H1 (cell line): ENCODE data around the gene ZMYND15. TPM values are rescaled to one million over a fixed set of nuclear protein-coding genes. Genes with fewer than 3 reads are reported as not detected.

Experiments used
- CTCF ChIA-PET: fragments of 300-600 bp; sonication (Branson Sonifier 250); formaldehyde crosslinking; loops from one replicate; lab custom pipeline; 2021; ENCODE audit not compliant: partially characterized antibody; lab: Charles Lee
- POLR2A ChIA-PET: fragments of 300-600 bp; sonication (Branson Sonifier 250); formaldehyde crosslinking; loops from one replicate; lab custom pipeline; 2021; ENCODE audit warnings: inconsistent platforms; ENCODE audit not compliant: partially characterized antibody; lab: Charles Lee
- DNase-seq, 2 experiments: peaks; one replicate each; pipeline versions ENCODE4 v3.0.0 to v3.0.0-alpha.2; 2010 to 2022; ENCODE audit warnings: low spot score in 2 of 2, low read depth in 1 of 2, mixed read lengths in 1 of 2
- FAIRE-seq: peaks from 2 replicates; lab custom pipeline; 2011; peaks lifted over from hg19 to GRCh38; lab: Jason Lieb, UNC
- H2AFZ ChIP-seq: 2 replicates; pipeline ENCODE4 v1.8.1; 2012; ENCODE audit warnings: low read length, inconsistent platforms
- H2AK5ac ChIP-seq: 2 replicates; pipeline ENCODE4 v1.6.1; 2013; ENCODE audit warnings: low read depth, low read length
- H2BK120ac ChIP-seq: replicated peaks from 2 replicates; pipeline ENCODE3; 2013; ENCODE audit warnings: low read depth, low read length, inconsistent platforms
- H2BK12ac ChIP-seq: 2 replicates; pipeline ENCODE4 v1.6.1; 2013; ENCODE audit warnings: low read depth, low read length
- H2BK15ac ChIP-seq: 2 replicates; pipeline ENCODE4 v1.6.1; 2013; ENCODE audit warnings: low read length
- H2BK20ac ChIP-seq: 2 replicates; pipeline ENCODE4 v1.6.1; 2013; ENCODE audit warnings: low read length
- H2BK5ac ChIP-seq: 2 replicates; pipeline ENCODE4 v1.6.1; 2013; ENCODE audit warnings: low read depth, low read length
- H3K14ac ChIP-seq: 2 replicates; pipeline ENCODE4 v1.6.1; 2013; ENCODE audit warnings: inconsistent platforms; ENCODE audit not compliant: insufficient read length
- H3K18ac ChIP-seq: 2 replicates; pipeline ENCODE4 v1.6.1; 2013; ENCODE audit warnings: low read length; ENCODE audit errors: extremely low read depth
- H3K23ac ChIP-seq: 2 replicates; pipeline ENCODE4 v1.6.1; 2013; ENCODE audit warnings: inconsistent platforms; ENCODE audit not compliant: insufficient read length
- H3K23me2 ChIP-seq: 2 replicates; pipeline ENCODE4 v1.6.1; 2013; ENCODE audit warnings: low read depth, low read length
- H3K27ac ChIP-seq: 2 replicates; pipeline ENCODE4 v1.6.1; 2011; ENCODE audit warnings: low read depth, low read length, inconsistent platforms
- H3K27me3 ChIP-seq, 4 experiments: replicated peaks in 1 of 4; 1 replicate in 1 of 4; 2 replicates in 3 of 4; pipeline versions ENCODE4 v1.6.1 to v1.8.1; 2011 to 2013; ENCODE audit warnings: low read length in 3 of 4, mild to moderate bottlenecking in 3 of 4, inconsistent platforms in 2 of 4, mixed read lengths in 2 of 4, moderate library complexity in 1 of 4; ENCODE audit not compliant: control insufficient read depth in 3 of 4, insufficient read depth in 3 of 4; ENCODE audit errors: extremely low read depth in 1 of 4
- H3K36me3 ChIP-seq, 4 experiments: 2 replicates each; pipeline versions ENCODE4 v1.6.1 to v1.8.1; 2011 to 2013; ENCODE audit warnings: mild to moderate bottlenecking in 4 of 4, low read length in 3 of 4, moderate library complexity in 2 of 4, control low read depth in 1 of 4, inconsistent platforms in 1 of 4; ENCODE audit not compliant: insufficient read depth in 4 of 4, control insufficient read depth in 2 of 4
- H3K4ac ChIP-seq: replicated peaks from 2 replicates; pipeline ENCODE3; 2013; ENCODE audit warnings: low read length, low read depth, mixed read lengths, inconsistent platforms; ENCODE audit not compliant: insufficient read length
- H3K4me1 ChIP-seq, 4 experiments: replicated peaks in 1 of 4; 1 replicate in 1 of 4; 2 replicates in 3 of 4; pipeline versions ENCODE4 v1.6.1 to v1.8.1; 2011 to 2013; ENCODE audit warnings: low read length in 3 of 4, inconsistent platforms in 2 of 4, mixed read lengths in 1 of 4; ENCODE audit not compliant: insufficient read depth in 4 of 4, control insufficient read depth in 3 of 4
- H3K4me2 ChIP-seq, 2 experiments: 2 replicates each; pipeline versions ENCODE4 v1.6.1 to v1.8.1; 2011 to 2013; ENCODE audit warnings: low read depth in 2 of 2, low read length in 2 of 2, control low read depth in 1 of 2, inconsistent platforms in 1 of 2, mild to moderate bottlenecking in 1 of 2; ENCODE audit not compliant: insufficient read depth in 1 of 2
- H3K4me3 ChIP-seq, 4 experiments: fragments of 200-600, 300-600 bp in 1 of 4; sonication (generic), shearing (Covaris generic), sonication (Bioruptor Twin) in 1 of 4; 2 replicates each; pipeline versions ENCODE4 v1.5.1 to v1.8.1; 2011 to 2016; ENCODE audit warnings: low read length in 4 of 4, low read depth in 3 of 4, control low read depth in 2 of 4, inconsistent platforms in 2 of 4, mild to moderate bottlenecking in 2 of 4, mixed read lengths in 1 of 4, moderate library complexity in 1 of 4; ENCODE audit not compliant: insufficient read depth in 2 of 4; ENCODE audit errors: extremely low read depth in 1 of 4
- H3K56ac ChIP-seq: replicated peaks from 2 replicates; pipeline ENCODE3; 2013; ENCODE audit warnings: low read depth, mild to moderate bottlenecking, mixed read lengths, low read length, inconsistent platforms; ENCODE audit not compliant: insufficient read length
- H3K79me1 ChIP-seq: 2 replicates; pipeline ENCODE4 v1.6.1; 2013; ENCODE audit warnings: low read depth, low read length, control low read depth
- H3K79me2 ChIP-seq, 2 experiments: 2 replicates each; pipeline versions ENCODE4 v1.6.1 to v1.8.1; 2012 to 2013; ENCODE audit warnings: low read length in 2 of 2, mild to moderate bottlenecking in 2 of 2, inconsistent platforms in 1 of 2; ENCODE audit not compliant: insufficient read depth in 2 of 2, control insufficient read depth in 1 of 2
- H3K9ac ChIP-seq, 4 experiments: replicated peaks in 1 of 4; 1 replicate in 1 of 4; 2 replicates in 3 of 4; pipeline versions ENCODE4 v1.6.1 to v1.8.1; 2011 to 2013; ENCODE audit warnings: low read depth in 3 of 4, low read length in 3 of 4, control low read depth in 2 of 4, mild to moderate bottlenecking in 2 of 4, moderate library complexity in 2 of 4, inconsistent platforms in 1 of 4; ENCODE audit errors: extremely low read depth in 1 of 4
- H3K9me3 ChIP-seq, 2 experiments: 2 replicates each; pipeline versions ENCODE4 v1.6.1 to v1.8.1; 2012 to 2013; ENCODE audit warnings: mild to moderate bottlenecking in 2 of 2, moderate library complexity in 2 of 2, control low read depth in 1 of 2, inconsistent platforms in 1 of 2, low read depth in 1 of 2, low read length in 1 of 2, mixed read lengths in 1 of 2; ENCODE audit not compliant: insufficient read depth in 2 of 2
- H4K20me1 ChIP-seq, 2 experiments: replicated peaks in 1 of 2; 2 replicates each; pipeline versions ENCODE3 to v1.8.1; 2011 to 2013; ENCODE audit warnings: inconsistent platforms in 2 of 2, low read length in 2 of 2, mild to moderate bottlenecking in 1 of 2; ENCODE audit not compliant: insufficient read depth in 2 of 2, control insufficient read depth in 1 of 2
- H4K5ac ChIP-seq: 2 replicates; pipeline ENCODE4 v1.6.1; 2013; ENCODE audit warnings: low read length, low read depth, mixed read lengths, inconsistent platforms; ENCODE audit not compliant: insufficient read length
- H4K8ac ChIP-seq: 2 replicates; pipeline ENCODE4 v1.8.0; 2013; ENCODE audit warnings: mild to moderate bottlenecking, moderate library complexity, low read length, inconsistent platforms; ENCODE audit not compliant: insufficient read depth; ENCODE audit errors: extremely low read depth
- H4K91ac ChIP-seq: replicated peaks from 2 replicates; pipeline ENCODE3; 2013; ENCODE audit warnings: low read length, mixed read lengths, inconsistent platforms; ENCODE audit not compliant: insufficient read length
- CREB1 ChIP-seq: IDR thresholded peaks from 2 replicates; pipeline ENCODE4 v1.6.1; 2012; ENCODE audit warnings: inconsistent platforms
- MAX ChIP-seq: IDR thresholded peaks from 2 replicates; pipeline ENCODE4 v1.6.1; 2012; ENCODE audit warnings: inconsistent platforms
- POLR2A ChIP-seq, 2 experiments: IDR thresholded peaks; 1 replicate in 1 of 2; 2 replicates in 1 of 2; pipeline ENCODE4 v1.6.1; 2011; ENCODE audit warnings: low read depth in 2 of 2, low read length in 2 of 2, mild to moderate bottlenecking in 2 of 2; ENCODE audit errors: control extremely low read depth in 1 of 2
- SIX5 ChIP-seq: IDR thresholded peaks from 2 replicates; pipeline ENCODE4 v1.6.1; 2011; ENCODE audit warnings: mild to moderate bottlenecking, low read depth, low read length
- SUZ12 ChIP-seq: fragments of 200-600 bp; sonication (generic); IDR thresholded peaks from 2 replicates; pipeline ENCODE4 v1.6.1; 2012; ENCODE audit warnings: mild to moderate bottlenecking, inconsistent platforms, low read length, moderate library complexity, mixed read lengths
- WGBS, 2 experiments: shearing (Covaris generic) in 1 of 2; methylation state at CpG; one replicate each; pipeline versions ENCODE4 v1.1.6 to v1.1.7; 2013 to 2015; ENCODE audit warnings: low lambda C conversion rate in 2 of 2, mixed read lengths in 2 of 2, inconsistent platforms in 1 of 2, low coverage in 1 of 2, missing lambda C conversion rate in 1 of 2; ENCODE audit not compliant: insufficient replicate concordance in 2 of 2, insufficient coverage in 1 of 2, insufficient read length in 1 of 2; ENCODE audit errors: extremely low coverage in 1 of 2, missing lambda C conversion rate in 1 of 2; 5-methylcytosine and 5-hydroxymethylcytosine counted together
- polyA plus RNA-seq, 7 experiments: library from polyadenylated mRNA; depleted of rRNA in 3 of 7; stranded (reverse) in 5 of 7; unstranded in 2 of 7; fragments of >200 nt in 5 of 7; fragments of 200-250 nt in 2 of 7; gene quantifications; 1 replicate in 5 of 7; 2 replicates in 1 of 7; 4 replicates in 1 of 7; pipeline versions ENCODE4 v1.2.1 to v1.2.3, GENCODE V29; 2011 to 2013; ENCODE audit warnings: missing spikeins in 2 of 7, mixed read lengths in 2 of 7
- total RNA-seq: library from RNA; stranded (reverse); fragmentation: NEBNext Ultra II Directional; extraction: Animal tissue kit (Norgen Biotek cat#: 25700); gene quantifications from 2 replicates; pipeline ENCODE4 v1.2.1, GENCODE V29; 2021

Gene ZMYND15
- total and polyA plus RNA-seq, 2 of the 8 experiments (the other 6 are each of a cell fraction or from before 2014, with no cell fraction given) = 0.53 to 0.58 TPM

GRCh38 chr17:4769628-4770027 lies 30.0 kb downstream of the ZMYND15 start:
- CTCF ChIA-PET = interaction anchor here (1.5 kb wide), 1 partner anchor 10 kb away, joined by 5 read pairs; no protein-coding TSS in a partner anchor
- no peak overlapping the region for H2AFZ ChIP-seq
- no peak for DNase-seq
- no peak overlapping the region for H3K4ac ChIP-seq
- no peak overlapping the region for H4K8ac ChIP-seq
- no peak overlapping the region for H2AK5ac ChIP-seq
- no peak overlapping the region for H3K18ac ChIP-seq
- no peak overlapping the region for H4K5ac ChIP-seq
- H2BK120ac ChIP-seq = no peak overlapping the region
- H2BK5ac ChIP-seq = no peak overlapping the region
- WGBS, 2 experiments = 86% methylated on average over 2 of the region's 2 CpGs; no CpG with 5 or more reads in 1 of the 2 experiments
- H3K4me3 ChIP-seq = no peak overlapping the region
- H3K27ac ChIP-seq = no peak overlapping the region
- H2BK15ac ChIP-seq = no peak overlapping the region
- no peaks in the 10 kb centered on the region for H3K79me2 ChIP-seq
- no peak overlapping the region for H3K9ac ChIP-seq
- no peaks in the 10 kb centered on the region for H3K9me3 ChIP-seq
- no peak overlapping the region for H3K4me2 ChIP-seq
- FAIRE-seq = no peak
- no peak for TF ChIP-seq CREB1
- TF ChIP-seq POLR2A (IDR thresholded peaks at IDR 0.05; ENCODE audit: control extremely low read depth in 1 of 2, low read depth in 2 of 2, low read length in 2 of 2) = no peak
- no peak for TF ChIP-seq MAX
- TF ChIP-seq SIX5 = no peak
- TF ChIP-seq SUZ12 = no peak
- H3K4me1 ChIP-seq = no peaks in the 10 kb centered on the region
- no peaks in the 10 kb centered on the region; the same call in 1 of the 2 replicates for H3K79me1 ChIP-seq
- no peaks in the 10 kb centered on the region for H3K36me3 ChIP-seq
- POLR2A ChIA-PET = no interaction called here
- no peak overlapping the region for H4K91ac ChIP-seq
- no peaks in the 10 kb centered on the region for H4K20me1 ChIP-seq
- no peak overlapping the region for H2BK12ac ChIP-seq
- no peak overlapping the region for H2BK20ac ChIP-seq
- H3K23ac ChIP-seq = no peak overlapping the region
- H3K23me2 ChIP-seq = no peaks in the 10 kb centered on the region; the same call in 1 of the 2 replicates
- H3K14ac ChIP-seq = no peak overlapping the region
- H3K27me3 ChIP-seq = no peaks in the 10 kb centered on the region
- H3K56ac ChIP-seq = no peak overlapping the region
